ENCODE results near the gene UAP1. TPM values are rescaled to one million over a fixed set of nuclear protein-coding genes. Genes with fewer than 3 reads are reported as not detected.

Gene UAP1
- total and polyA plus RNA-seq, 2 donors (not counting 3 experiments of a cell fraction or from before 2014, with no cell fraction given), result 30.6 to 89.8 TPM

DNA sequence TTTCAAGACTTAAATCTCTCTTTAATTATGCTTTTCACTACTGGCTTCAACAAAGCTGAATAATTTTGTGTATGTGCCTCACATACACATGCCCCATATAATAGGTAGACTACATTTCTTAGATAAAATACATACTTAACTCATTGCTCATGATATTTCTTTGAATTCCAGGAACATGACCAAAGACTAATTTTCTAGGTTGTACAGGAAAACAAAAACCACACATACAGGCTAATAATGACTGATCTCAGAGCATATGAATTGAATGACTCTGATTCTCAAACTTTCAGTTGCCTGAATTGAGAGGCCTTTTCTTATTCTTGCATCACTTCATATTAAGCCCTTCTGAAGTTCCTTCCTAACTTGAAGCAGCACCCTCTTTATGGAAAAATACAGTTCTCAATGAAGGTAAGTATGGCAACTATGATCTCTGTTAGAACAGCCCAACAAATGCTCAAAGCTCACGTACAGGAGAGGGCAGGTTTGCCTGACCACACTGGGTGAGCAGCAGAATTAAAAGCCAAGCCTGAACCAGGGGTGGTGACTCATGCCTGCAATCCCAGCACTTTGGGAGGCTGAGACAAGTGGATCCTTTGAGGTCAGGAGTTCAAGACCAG lies 22.6 kb upstream of the UAP1 start:
- peaks cover 50% of the 10 kb centered on the region for H3K4me1 ChIP-seq (ENCODE audit: control insufficient read depth, extremely low read depth, insufficient read depth, low read length)
- ChIA-PET CTCF (interaction anchor here (0.6 to 1.3 kb wide), 4 partner anchors 11 to 36 kb away, joined by 3 to 4 read pairs (median 3); no protein-coding TSS in a partner anchor), POLR2A (interaction anchor here (0.7 to 1.4 kb wide), 3 partner anchors 12 to 40 kb away, joined by 3 to 7 read pairs (median 4); partner anchors contain the start of gene UAP1)
- peak; percentile 84 for DNase-seq (ENCODE audit: low read depth, low spot score)
- H3K9me3 ChIP-seq (replicated peaks; ENCODE audit: control insufficient read depth, insufficient read depth, low read length), result no peaks in the 10 kb centered on the region
- peak overlapping the region; percentile 70 for H3K9ac ChIP-seq (replicated peaks; ENCODE audit: extremely low read depth, insufficient read depth, low read length)
- peak overlapping the region; percentile 56 for H2AFZ ChIP-seq (ENCODE audit: low read depth, low read length)
- no peaks in the 10 kb centered on the region for H3K27me3 ChIP-seq (ENCODE audit: control insufficient read depth in 2 of 2, insufficient read depth in 2 of 2, low read length in 2 of 2)
- no peak overlapping the region for H3K4me3 ChIP-seq (replicated peaks in 1 of 3; ENCODE audit: insufficient read depth in 1 of 3, low read depth in 1 of 3, low read length in 3 of 3)
- no peaks in the 10 kb centered on the region for H3K36me3 ChIP-seq (ENCODE audit: control insufficient read depth in 2 of 2, extremely low read depth in 1 of 2, insufficient read depth in 2 of 2, low read length in 2 of 2)
- H3K27ac ChIP-seq (ENCODE audit: insufficient read depth, low read depth, low read length), result peak overlapping the region; percentile 93
- H4K20me1 ChIP-seq (replicated peaks; ENCODE audit: control insufficient read depth, extremely low read depth, insufficient read depth, low read length), result no peaks in the 10 kb centered on the region
- FAIRE-seq, result peak; percentile 90
- intact Hi-C loops (cut with micrococcal nuclease) (loop anchor here (1.0 kb wide), 1 partner anchor 22 kb away; the partner anchor contains the start of gene UAP1), dilution Hi-C loops (cut with MboI; ENCODE audit: extremely low pct_ligation_motif_present, low sequenced_read_pairs) (no loop called here)
- TF ChIP-seq GATA2 (IDR thresholded peaks at IDR 0.05; ENCODE audit: insufficient read depth, insufficient read length, low read depth, low read length), result peak; percentile 21
- no peak for TF ChIP-seq POLR2AphosphoS5 (IDR thresholded peaks at IDR 0.05; ENCODE audit: insufficient read depth, low read depth, low read length)
- TF ChIP-seq, protein P1, sequence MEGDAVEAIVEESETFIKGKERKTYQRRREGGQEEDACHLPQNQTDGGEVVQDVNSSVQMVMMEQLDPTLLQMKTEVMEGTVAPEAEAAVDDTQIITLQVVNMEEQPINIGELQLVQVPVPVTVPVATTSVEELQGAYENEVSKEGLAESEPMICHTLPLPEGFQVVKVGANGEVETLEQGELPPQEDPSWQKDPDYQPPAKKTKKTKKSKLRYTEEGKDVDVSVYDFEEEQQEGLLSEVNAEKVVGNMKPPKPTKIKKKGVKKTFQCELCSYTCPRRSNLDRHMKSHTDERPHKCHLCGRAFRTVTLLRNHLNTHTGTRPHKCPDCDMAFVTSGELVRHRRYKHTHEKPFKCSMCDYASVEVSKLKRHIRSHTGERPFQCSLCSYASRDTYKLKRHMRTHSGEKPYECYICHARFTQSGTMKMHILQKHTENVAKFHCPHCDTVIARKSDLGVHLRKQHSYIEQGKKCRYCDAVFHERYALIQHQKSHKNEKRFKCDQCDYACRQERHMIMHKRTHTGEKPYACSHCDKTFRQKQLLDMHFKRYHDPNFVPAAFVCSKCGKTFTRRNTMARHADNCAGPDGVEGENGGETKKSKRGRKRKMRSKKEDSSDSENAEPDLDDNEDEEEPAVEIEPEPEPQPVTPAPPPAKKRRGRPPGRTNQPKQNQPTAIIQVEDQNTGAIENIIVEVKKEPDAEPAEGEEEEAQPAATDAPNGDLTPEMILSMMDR (IDR thresholded peaks at IDR 0.05; ENCODE audit: extremely low read depth in 1 of 2, insufficient read depth in 1 of 2, low read depth in 1 of 2, low read length in 2 of 2), result no peak
- peak; percentile 88 for TF ChIP-seq JUN (IDR thresholded peaks at IDR 0.05; ENCODE audit: borderline replicate concordance, insufficient read depth, insufficient read length, low read depth)
- peak; percentile 3 for TF ChIP-seq POLR2A (IDR thresholded peaks at IDR 0.05; ENCODE audit: low read depth, low read length)
- peak; percentile 68 for TF ChIP-seq FOS (IDR thresholded peaks at IDR 0.05; ENCODE audit: borderline replicate concordance, insufficient read depth, low read length)
- TF ChIP-seq MYC (IDR thresholded peaks at IDR 0.05; ENCODE audit: low read depth, low read length), result no peak
- no peak for TF ChIP-seq EZH2 (IDR thresholded peaks at IDR 0.05; ENCODE audit: borderline replicate concordance, low read depth, low read length, severe bottlenecking)
- TF ChIP-seq MAX (IDR thresholded peaks at IDR 0.05; ENCODE audit: insufficient read depth, insufficient read length), result no peak
- TSS peak; percentile 24 for BruUV-seq (replicated peaks)
- no peaks in the 10 kb centered on the region for H3K9me1 ChIP-seq (replicated peaks; ENCODE audit: control insufficient read depth, extremely low read depth, insufficient read depth, low read length)
- H3K4me2 ChIP-seq (ENCODE audit: insufficient read depth, low read length), result peak overlapping the region; percentile 83
- no peaks in the 10 kb centered on the region for H3K79me2 ChIP-seq (ENCODE audit: control insufficient read depth, insufficient read depth, low read length)
